Measurements from ENCODE around the gene TRIM9.

DNA sequence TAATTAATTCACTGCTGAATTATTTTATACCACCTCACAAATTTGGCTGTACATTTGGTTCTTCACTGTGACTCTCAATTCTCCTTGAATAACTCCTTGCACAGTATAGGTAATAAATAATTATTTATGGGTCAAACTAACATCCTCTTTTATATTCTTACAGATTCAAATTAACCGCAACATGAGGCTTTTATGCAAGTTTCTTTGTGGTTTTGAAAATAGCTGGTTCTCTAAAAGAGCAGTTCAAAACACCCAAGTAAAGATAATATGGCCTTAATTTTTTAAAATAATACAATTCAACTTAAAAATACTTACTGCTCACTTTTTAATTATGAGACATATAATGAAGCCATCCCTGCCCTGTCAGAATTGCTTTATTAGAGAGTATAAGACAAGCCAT is 12.9 kb upstream of the TRIM9 start:
- TF ChIP-seq CTCF (IDR thresholded peaks at IDR 0.05) (no peak), POLR2A (IDR thresholded peaks at IDR 0.05) (no peak), EP300 (IDR thresholded peaks at IDR 0.05) (no peak)

All from ovary (tissue), 3 donors.